ENCODE data around the gene CD276. TPM values are rescaled to one million over a fixed set of nuclear protein-coding genes. Genes with fewer than 3 reads are reported as not detected.
"Not testable (repeated sequence)": the region's sequence is repeated elsewhere in the genome, so short reads cannot be mapped to it uniquely, and the experiment has no call there.

Gene CD276
- polyA plus RNA-seq (2013): 262 and 276 TPM in 2 replicates

DNA sequence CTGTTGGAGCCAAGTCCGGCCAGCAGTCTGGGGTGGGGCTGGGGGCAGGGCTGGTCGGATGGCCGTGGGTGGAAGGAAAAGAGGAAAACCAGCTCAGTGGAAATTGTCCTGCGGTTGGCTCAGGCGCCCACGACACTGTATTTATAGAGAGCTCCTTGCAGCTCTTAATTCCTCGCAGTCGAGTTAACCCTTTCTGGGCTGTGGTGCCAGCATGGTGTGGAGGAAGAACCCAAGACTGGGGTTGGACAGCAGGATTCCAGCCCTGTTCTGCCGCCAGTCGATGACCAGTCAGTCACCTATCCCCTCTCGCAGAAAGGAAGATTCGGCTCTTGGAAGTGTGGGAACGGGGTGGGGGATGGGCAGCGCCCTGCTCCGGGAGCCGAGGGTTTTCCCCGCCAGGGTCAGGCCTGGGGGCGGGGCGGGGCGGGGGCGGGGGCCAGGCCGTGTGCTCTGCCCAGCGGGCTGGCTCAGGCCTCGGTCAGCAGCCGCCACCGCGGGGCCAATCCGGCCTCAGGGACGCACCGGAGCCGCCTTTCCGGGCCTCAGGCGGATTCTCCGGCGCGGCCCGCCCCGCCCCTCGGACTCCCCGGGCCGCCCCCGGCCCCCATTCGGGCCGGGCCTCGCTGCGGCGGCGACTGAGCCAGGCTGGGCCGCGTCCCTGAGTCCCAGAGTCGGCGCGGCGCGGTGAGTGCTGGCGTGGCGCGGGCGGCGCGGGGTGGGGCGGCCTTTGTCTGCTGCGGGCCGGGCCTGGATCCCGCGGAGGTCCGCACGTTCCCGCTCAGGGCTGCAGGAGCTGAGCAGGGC, at the start of gene CD276:
CD276 (plus strand) TSS at position 607 of the 804 bp plus-strand sequence. CDS start 15,257 bp downstream, outside the sequence.
- Histone ChIP-seq H4K91ac (ENCODE audit: low read depth, low read length) (peak within 1 kb of the TSS; percentile 94), H3K4me3 (ENCODE audit: low read depth, low read length) (peak within 1 kb of the TSS; percentile 97), H2BK120ac (ENCODE audit: insufficient read depth, low read length, poor library complexity) (peak within 1 kb of the TSS; percentile 91), H2BK12ac (ENCODE audit: low read length) (peak within 1 kb of the TSS; percentile 34), H2AFZ (ENCODE audit: insufficient read depth, low read length, poor library complexity) (peak within 1 kb of the TSS; percentile 70), H3K4ac (ENCODE audit: low read depth, low read length) (peak within 1 kb of the TSS; percentile 97), H3K27ac (ENCODE audit: low read depth, low read length) (peak within 1 kb of the TSS; percentile 90), H3K23ac (ENCODE audit: low read length) (no peak within 1 kb of the TSS), H3K18ac (ENCODE audit: low read length) (peak within 1 kb of the TSS; percentile 96), H4K8ac (ENCODE audit: low read depth, low read length) (peak within 1 kb of the TSS; percentile 88), H2AK5ac (ENCODE audit: low read length) (peak within 1 kb of the TSS; percentile 79), H3K14ac (ENCODE audit: low read length) (peak within 1 kb of the TSS; percentile 94), H3K9me3 (ENCODE audit: insufficient read depth, low read depth, low read length) (no peaks in the 10 kb centered on the region), H3K27me3 (ENCODE audit: insufficient read depth, low read length) (no peaks in the 10 kb centered on the region), H4K12ac (ENCODE audit: low read depth, low read length) (peak within 1 kb of the TSS; percentile 87), H3K9ac (ENCODE audit: low read length) (peak within 1 kb of the TSS; percentile 88), H3K79me1 (ENCODE audit: low read length) (peaks cover 25% of the 10 kb centered on the region), H3K4me1 (ENCODE audit: control insufficient read depth in 1 of 2, insufficient read depth in 2 of 2, low read length in 2 of 2) (peaks cover 31 to 37% of the 10 kb centered on the region in 2 experiments), H2BK5ac (ENCODE audit: low read depth, low read length, poor library complexity) (peak within 1 kb of the TSS; percentile 91), H3K4me2 (ENCODE audit: low read length) (peak within 1 kb of the TSS; percentile 87), H3K79me2 (ENCODE audit: control insufficient read depth, insufficient read depth, low read length, poor library complexity) (peaks cover 16% of the 10 kb centered on the region), H3K36me3 (ENCODE audit: control insufficient read depth in 1 of 2, insufficient read depth in 2 of 2, low read length in 2 of 2) (no peaks in the 10 kb centered on the region)
- no CpG with 5 or more reads among the region's 69 CpGs for WGBS (ENCODE audit: extremely low coverage, insufficient coverage, insufficient read length)
- DNase-seq: peak; percentile 78 to 83

GRCh38 chr15:73637527-73637926, 46.7 kb upstream of the CD276 start:
- WGBS (ENCODE audit: extremely low coverage, insufficient coverage, insufficient read length): no CpG with 5 or more reads among the region's 2 CpGs
- Histone ChIP-seq H3K36me3 (ENCODE audit: control insufficient read depth in 1 of 2, insufficient read depth in 2 of 2, low read length in 2 of 2) (peaks cover 0 to 2% of the 10 kb centered on the region in 2 experiments), H2BK120ac (ENCODE audit: insufficient read depth, low read length, poor library complexity) (no peak overlapping the region), H4K91ac (ENCODE audit: low read depth, low read length) (no peak overlapping the region), H3K14ac (ENCODE audit: low read length) (no peak overlapping the region), H3K79me2 (ENCODE audit: control insufficient read depth, insufficient read depth, low read length, poor library complexity) (peaks cover 7% of the 10 kb centered on the region), H3K9me3 (ENCODE audit: insufficient read depth, low read depth, low read length) (peaks cover 4% of the 10 kb centered on the region), H3K4me2 (ENCODE audit: low read length) (no peak overlapping the region), H4K12ac (ENCODE audit: low read depth, low read length) (no peak overlapping the region), H3K4ac (ENCODE audit: low read depth, low read length) (no peak overlapping the region), H2AFZ (ENCODE audit: insufficient read depth, low read length, poor library complexity) (no peak overlapping the region), H3K27me3 (ENCODE audit: insufficient read depth, low read length) (no peaks in the 10 kb centered on the region), H2BK12ac (ENCODE audit: low read length) (no peak overlapping the region), H3K4me3 (ENCODE audit: low read depth, low read length) (no peak overlapping the region), H4K8ac (ENCODE audit: low read depth, low read length) (no peak overlapping the region), H2AK5ac (ENCODE audit: low read length) (no peak overlapping the region), H3K23ac (ENCODE audit: low read length) (no peak overlapping the region), H3K9ac (ENCODE audit: low read length) (no peak overlapping the region), H3K4me1 (ENCODE audit: control insufficient read depth in 1 of 2, insufficient read depth in 2 of 2, low read length in 2 of 2) (peaks cover 9 to 15% of the 10 kb centered on the region in 2 experiments), H3K18ac (ENCODE audit: low read length) (no peak overlapping the region), H2BK5ac (ENCODE audit: low read depth, low read length, poor library complexity) (no peak overlapping the region), H3K79me1 (ENCODE audit: low read length) (peaks cover 14% of the 10 kb centered on the region), H3K27ac (ENCODE audit: low read depth, low read length) (no peak overlapping the region)
- DNase-seq: peak; percentile 69 to 92

GRCh38 chr15:73639464-73639863, 44.7 kb upstream of the CD276 start:
- H2BK12ac ChIP-seq (ENCODE audit: low read length); H2BK120ac ChIP-seq (ENCODE audit: insufficient read depth, low read length, poor library complexity); H4K8ac ChIP-seq (ENCODE audit: low read depth, low read length); H3K9ac ChIP-seq (ENCODE audit: low read length); H3K27ac ChIP-seq (ENCODE audit: low read depth, low read length); H3K23ac ChIP-seq (ENCODE audit: low read length); H3K27me3 ChIP-seq (ENCODE audit: insufficient read depth, low read length); H4K91ac ChIP-seq (ENCODE audit: low read depth, low read length); H4K12ac ChIP-seq (ENCODE audit: low read depth, low read length); H3K4me2 ChIP-seq (ENCODE audit: low read length); H3K36me3 ChIP-seq (ENCODE audit: control insufficient read depth in 1 of 2, insufficient read depth in 2 of 2, low read length in 2 of 2); H3K18ac ChIP-seq (ENCODE audit: low read length); H2AK5ac ChIP-seq (ENCODE audit: low read length); H3K14ac ChIP-seq (ENCODE audit: low read length); H3K4me1 ChIP-seq (ENCODE audit: control insufficient read depth in 1 of 2, insufficient read depth in 2 of 2, low read length in 2 of 2); H3K4ac ChIP-seq (ENCODE audit: low read depth, low read length); H3K4me3 ChIP-seq (ENCODE audit: low read depth, low read length); H3K9me3 ChIP-seq (ENCODE audit: insufficient read depth, low read depth, low read length); H2AFZ ChIP-seq (ENCODE audit: insufficient read depth, low read length, poor library complexity); H3K79me2 ChIP-seq (ENCODE audit: control insufficient read depth, insufficient read depth, low read length, poor library complexity); H3K79me1 ChIP-seq (ENCODE audit: low read length); H2BK5ac ChIP-seq (ENCODE audit: low read depth, low read length, poor library complexity): not testable (repeated sequence)
- WGBS (ENCODE audit: extremely low coverage, insufficient coverage, insufficient read length): no CpG with 5 or more reads among the region's 5 CpGs
- DNase-seq: peak; percentile 91 to 92

DNA sequence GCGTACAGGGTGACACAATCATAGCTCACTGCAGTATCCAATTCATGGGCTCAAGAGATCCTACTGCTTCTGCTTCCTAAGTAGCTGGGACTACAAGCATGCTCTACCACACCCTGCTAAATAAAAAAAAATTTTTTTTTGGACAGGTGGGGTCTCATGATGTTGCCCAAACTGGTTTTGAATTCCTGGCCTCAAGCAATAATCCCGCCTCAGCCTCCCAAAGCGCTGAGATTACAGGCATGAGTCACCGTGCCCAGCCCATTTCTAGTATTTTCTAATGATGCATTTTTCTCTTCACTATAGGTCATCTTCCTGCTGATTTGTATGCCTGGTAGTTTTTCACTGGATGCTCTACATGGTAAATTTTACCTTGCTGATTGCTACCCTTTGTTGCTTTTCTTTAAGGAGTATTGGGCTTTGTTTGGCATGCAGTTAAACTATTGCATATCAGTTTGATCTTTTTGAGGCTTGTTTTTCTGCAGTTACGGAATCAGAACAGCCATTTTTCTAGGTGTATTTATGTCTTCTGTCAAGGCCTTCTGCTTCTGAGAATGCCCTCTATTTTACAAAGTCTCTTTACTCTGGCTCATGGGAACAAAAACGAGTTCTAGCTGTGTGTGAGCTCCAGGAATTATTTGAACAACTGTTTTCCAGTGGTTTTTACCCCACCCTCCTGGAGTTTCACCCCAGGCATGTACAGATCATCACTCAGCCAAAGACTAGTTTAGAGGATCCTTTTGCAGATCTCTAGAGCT, 36.7 kb upstream of the CD276 start:
- Histone ChIP-seq H3K79me1 (ENCODE audit: low read length) (no peaks in the 10 kb centered on the region), H3K14ac (ENCODE audit: low read length) (peak overlapping the region; percentile 30), H3K27me3 (ENCODE audit: insufficient read depth, low read length) (no peaks in the 10 kb centered on the region), H2AK5ac (ENCODE audit: low read length) (no peak overlapping the region), H3K79me2 (ENCODE audit: control insufficient read depth, insufficient read depth, low read length, poor library complexity) (no peaks in the 10 kb centered on the region), H2BK120ac (ENCODE audit: insufficient read depth, low read length, poor library complexity) (no peak overlapping the region), H3K4me2 (ENCODE audit: low read length) (peak overlapping the region; percentile 11), H3K4me1 (ENCODE audit: control insufficient read depth in 1 of 2, insufficient read depth in 2 of 2, low read length in 2 of 2) (peaks cover 3 to 4% of the 10 kb centered on the region in 2 experiments), H3K4ac (ENCODE audit: low read depth, low read length) (no peak overlapping the region), H3K36me3 (ENCODE audit: control insufficient read depth in 1 of 2, insufficient read depth in 2 of 2, low read length in 2 of 2) (no peaks in the 10 kb centered on the region), H3K9ac (ENCODE audit: low read length) (no peak overlapping the region), H3K4me3 (ENCODE audit: low read depth, low read length) (no peak overlapping the region), H3K9me3 (ENCODE audit: insufficient read depth, low read depth, low read length) (no peaks in the 10 kb centered on the region), H2BK12ac (ENCODE audit: low read length) (peak overlapping the region; percentile 58), H4K12ac (ENCODE audit: low read depth, low read length) (no peak overlapping the region), H2BK5ac (ENCODE audit: low read depth, low read length, poor library complexity) (no peak overlapping the region), H4K91ac (ENCODE audit: low read depth, low read length) (peak overlapping the region; percentile 14), H3K23ac (ENCODE audit: low read length) (no peak overlapping the region), H4K8ac (ENCODE audit: low read depth, low read length) (no peak overlapping the region), H2AFZ (ENCODE audit: insufficient read depth, low read length, poor library complexity) (no peak overlapping the region), H3K18ac (ENCODE audit: low read length) (no peak overlapping the region), H3K27ac (ENCODE audit: low read depth, low read length) (peak overlapping the region; percentile 25)
- DNase-seq: peak; percentile 89 to 97
- WGBS (ENCODE audit: extremely low coverage, insufficient coverage, insufficient read length): no CpG with 5 or more reads among the region's 6 CpGs
